GM20431 (cell line): ENCODE measurements around the gene RAB30.

Source experiments
- in situ Hi-C: fragments of 300-500 bp; cut with MseI, MboI; formaldehyde crosslinking; loops from one replicate; pipeline ENCODE4 v1.15.0; 2020; ENCODE audit warnings: low sequenced_read_pairs; ENCODE audit not compliant: unreplicated experiment

The RAB30 gene

GRCh38 chr11:83046621-83047172 lies 25.0 kb downstream of the RAB30 start:
- in situ Hi-C loops, result no loop called here

GRCh38 chr11:83044958-83045712 lies 26.6 kb downstream of the RAB30 start:
- in situ Hi-C loops, result no loop called here

DNA sequence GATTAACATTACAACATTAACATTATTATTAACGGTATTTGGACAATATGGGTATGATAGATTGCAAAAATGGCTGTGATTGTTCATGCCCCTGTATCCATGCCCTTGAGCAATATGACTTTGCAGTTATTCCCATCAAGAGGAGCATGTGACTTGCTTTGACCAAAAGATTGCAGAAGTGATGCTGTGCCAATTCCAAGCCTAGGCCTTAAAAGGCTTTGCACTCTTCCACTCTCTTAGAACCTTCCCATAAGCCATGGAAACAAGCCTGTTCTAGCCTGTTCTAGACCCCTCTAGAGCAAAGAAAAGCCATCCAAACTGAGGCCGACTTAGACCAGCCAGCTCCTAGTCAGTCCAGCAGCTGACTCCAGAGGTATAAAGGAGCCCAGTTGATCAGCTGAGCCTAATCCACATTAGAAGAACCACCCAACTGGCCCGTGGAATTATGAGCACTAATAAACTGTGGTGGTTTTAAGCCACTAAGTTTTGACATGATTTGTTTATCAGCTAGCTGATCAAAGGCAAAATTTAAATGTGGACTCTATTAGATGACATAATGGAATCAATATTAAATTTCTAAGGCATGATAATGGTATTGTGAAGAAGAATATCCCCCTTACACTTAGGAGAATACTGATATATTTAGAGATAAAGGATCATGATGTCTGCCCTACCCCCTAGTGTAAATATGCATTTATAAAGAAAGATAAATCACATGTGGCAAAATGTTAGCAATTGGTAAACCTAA lies 28.6 kb downstream of the RAB30 start:
- in situ Hi-C loops, result no loop called here

DNA sequence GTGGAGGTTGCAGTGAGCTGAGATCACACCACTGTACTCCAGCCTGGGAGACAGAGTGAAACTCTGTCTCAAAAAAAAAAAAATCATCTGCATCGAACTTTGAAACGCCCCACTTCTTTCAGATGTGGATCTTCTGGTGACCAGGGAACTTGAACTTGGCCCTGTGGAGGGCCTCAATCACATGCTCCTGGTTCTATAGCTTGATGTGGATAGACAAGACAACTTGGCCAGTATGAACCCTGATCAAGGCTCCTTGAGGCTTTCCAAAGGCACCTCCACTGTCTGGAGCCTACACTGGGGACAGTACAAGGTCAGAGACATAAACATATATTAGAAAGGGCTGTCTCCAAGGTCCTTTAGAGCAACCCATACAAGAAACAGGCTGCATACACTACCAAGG lies 30.6 kb downstream of the RAB30 start:
- in situ Hi-C loops, result no loop called here

DNA sequence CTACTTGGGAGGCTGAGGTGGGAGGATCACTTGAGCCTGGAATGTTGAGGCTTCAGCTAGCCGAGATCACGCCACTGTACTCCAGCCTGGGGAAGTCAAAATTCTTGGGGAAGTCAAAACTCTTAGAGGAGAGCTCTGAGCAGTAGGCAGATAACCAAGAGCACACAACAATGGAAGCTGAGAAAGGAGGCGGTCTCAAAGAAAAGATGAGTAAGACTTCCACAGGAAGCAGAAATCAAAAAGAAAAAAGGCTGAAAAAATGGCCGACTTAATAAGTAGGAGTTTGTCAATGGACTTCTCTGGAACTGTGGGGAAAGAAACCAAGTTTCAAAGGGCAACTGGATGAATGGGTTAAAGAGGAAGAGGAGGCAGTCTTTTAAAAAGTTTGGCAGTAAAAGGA lies 32.1 kb downstream of the RAB30 start:
- in situ Hi-C loops, result no loop called here

GRCh38 chr11:83037877-83038276 lies 33.8 kb downstream of the RAB30 start:
- in situ Hi-C loops, result no loop called here

DNA sequence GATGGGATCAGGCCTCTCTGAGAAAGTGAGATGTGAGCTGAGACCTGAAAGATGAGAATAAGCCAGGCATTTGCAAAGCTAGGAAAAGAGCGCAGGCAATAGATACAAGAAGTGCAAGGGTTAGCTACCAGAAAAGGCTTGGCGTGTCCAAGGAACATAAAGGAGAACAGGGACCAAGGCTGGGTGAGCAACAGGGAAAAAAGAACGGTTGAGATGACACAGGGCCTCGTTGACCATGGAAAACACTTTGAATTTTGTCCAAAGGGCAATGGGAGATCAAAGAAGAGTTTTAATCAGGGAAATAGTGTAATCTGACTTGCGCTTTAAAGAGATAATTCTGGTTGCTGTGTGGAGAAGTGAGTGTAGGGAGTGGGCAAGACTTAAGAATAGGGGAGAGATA lies 35.0 kb downstream of the RAB30 start:
- in situ Hi-C loops, result no loop called here

DNA sequence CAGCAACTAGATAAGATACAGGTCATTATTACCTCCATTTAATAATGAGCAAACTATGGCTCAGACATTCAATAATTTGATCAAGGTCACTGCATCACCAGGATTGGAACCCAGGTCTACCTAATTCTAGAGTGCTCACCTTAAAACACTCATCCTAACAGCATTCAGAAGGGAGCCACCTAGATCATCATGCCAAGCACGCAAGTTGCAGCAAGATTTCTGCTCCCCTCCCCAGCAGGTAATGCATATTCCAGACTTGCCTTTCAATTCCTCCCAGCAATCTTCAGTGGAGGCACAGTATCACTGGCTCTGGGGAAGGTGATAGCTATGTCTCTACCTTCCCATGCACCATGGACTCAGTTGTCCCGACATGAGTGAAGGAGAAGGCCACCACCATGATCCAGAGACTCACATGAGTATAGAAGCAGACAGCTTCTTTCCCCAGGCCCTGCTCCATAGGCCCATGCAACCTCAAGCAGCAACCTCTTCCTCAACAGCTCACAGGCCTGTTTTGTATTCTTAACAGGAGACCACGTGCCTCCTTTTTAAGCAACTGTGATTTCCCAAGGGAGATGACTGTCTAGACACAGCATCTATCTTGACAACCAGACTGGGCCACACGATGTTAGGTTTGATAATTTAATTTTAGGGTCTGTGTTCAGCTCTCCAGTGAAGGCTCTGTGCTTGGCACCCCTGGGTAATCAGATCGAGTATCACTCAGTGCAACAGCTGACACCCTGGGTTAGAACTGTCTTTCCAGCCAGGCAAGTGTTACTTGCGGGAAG lies 36.4 kb downstream of the RAB30 start:
- in situ Hi-C loops, result no loop called here

GRCh38 chr11:83034673-83035014 lies 37.1 kb downstream of the RAB30 start:
- in situ Hi-C loops, result no loop called here

GRCh38 chr11:83033972-83034672 lies 37.6 kb downstream of the RAB30 start:
- in situ Hi-C loops, result no loop called here

- in situ Hi-C loops, result no loop called here
Measured at GRCh38 chr11:83033371-83033770, 38.3 kb downstream of the RAB30 start.

GRCh38 chr11:83031127-83031526 lies 40.6 kb downstream of the RAB30 start:
- in situ Hi-C loops, result no loop called here

DNA sequence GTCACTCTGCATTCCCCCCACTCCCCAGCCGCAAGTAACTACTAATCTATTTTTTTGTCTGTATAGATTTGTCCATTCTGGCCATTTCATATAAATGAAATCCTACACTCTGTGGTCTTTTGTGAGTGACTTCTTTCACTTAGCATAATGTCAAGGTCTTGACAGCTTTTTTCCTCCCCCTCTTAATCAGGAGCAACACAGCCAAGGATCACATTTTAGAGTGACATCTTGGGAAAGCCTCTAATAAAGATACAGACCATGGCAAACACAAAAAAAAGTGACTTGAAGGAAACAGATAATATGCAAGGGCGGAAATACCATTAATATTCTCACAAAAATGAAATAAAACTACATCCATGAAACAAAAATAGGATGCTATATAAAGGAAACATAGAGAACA lies 43.9 kb downstream of the RAB30 start:
- in situ Hi-C loops, result no loop called here

DNA sequence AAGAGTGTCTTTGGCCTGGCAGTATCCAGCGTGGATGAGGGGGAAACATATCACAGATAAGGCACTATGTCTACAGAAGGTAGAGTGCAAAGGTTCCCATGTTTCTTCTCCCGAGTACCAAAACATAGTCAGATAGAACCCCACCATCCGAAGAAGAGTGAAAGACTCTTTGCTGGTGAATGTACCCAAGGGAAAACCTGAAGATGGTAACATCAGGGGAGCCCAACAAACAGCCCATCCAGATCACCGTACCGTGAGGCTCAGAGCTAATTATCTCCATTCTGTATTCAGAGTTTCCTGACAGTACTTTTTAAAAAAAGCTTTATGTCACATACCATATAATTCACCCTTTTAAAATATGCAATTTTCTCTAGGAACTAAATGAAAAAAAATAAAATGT lies 44.4 kb downstream of the RAB30 start:
- in situ Hi-C loops, result no loop called here

DNA sequence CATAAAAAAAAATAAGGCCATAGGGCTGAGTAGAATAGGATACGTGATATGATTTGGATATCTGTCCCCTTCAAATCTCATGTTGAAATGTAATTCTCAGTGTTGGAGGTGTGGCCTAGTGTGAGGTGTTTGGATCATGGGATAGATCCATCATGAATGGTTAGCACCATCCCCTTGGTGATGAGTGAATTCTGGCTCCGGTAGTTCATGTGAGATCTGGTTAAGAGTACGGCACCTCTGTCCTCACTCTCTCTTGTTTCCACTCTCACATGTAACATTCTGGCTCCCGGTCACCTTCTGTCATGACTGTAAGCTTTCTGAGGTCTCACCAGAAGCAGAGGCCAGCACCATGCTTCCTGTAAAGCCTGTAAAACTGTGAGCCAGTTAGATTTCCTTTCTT lies 45.5 kb downstream of the RAB30 start:
- in situ Hi-C loops, result no loop called here

DNA sequence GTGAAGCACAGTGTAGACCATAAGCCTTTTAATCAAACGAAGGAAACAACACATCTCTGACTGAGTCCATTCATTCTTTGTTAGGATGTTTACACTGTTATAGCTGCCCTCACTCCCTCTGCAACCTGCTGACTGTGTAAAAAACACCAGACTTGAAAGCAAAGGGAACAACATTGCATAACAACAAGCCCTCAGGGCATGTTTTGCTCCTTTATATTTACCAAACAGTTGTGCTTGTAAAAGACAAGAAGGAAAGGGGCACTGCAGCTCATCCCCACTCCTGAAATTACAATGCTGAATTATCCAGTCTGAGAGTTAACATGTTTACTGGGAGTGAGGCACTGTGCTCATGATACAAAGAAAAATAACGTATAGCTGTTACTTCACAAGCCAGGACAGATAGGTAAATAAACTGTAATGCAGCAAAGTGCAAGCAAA lies 46.4 kb downstream of the RAB30 start:
- in situ Hi-C loops, result no loop called here

- in situ Hi-C loops, result no loop called here
Measured at GRCh38 chr11:83024270-83024854, 47.3 kb downstream of the RAB30 start.

GRCh38 chr11:83023410-83023809 lies 48.3 kb downstream of the RAB30 start:
- in situ Hi-C loops, result no loop called here

DNA sequence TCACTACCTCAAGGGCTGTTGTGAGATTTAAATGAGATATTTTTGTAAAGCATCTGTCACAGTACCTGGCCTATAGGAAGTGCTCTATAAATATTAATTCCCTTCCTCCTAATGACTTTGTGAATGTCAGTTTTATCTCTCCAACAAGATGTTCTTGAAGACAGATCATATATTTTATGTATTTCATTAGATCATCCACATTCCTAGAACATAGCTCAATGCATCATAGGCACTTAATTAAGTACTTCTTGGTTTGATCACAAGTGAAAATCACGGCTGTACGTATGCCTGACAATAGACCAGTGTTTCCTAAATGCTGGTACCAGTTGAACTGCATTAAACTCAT lies 49.9 kb downstream of the RAB30 start:
- in situ Hi-C loops, result no loop called here
